Bone marrow (tissue), 2 donors: ENCODE results near the gene ZKSCAN1.
"Not testable (repeated sequence)": the region's sequence is repeated elsewhere in the genome, so short reads cannot be mapped to it uniquely, and the experiment has no call there.

Source experiments
- DNase-seq, 2 donors: peaks; one replicate each; lab custom pipeline; 2025; lab: John Stamatoyannopoulos, UW

ZKSCAN1 gene

DNA sequence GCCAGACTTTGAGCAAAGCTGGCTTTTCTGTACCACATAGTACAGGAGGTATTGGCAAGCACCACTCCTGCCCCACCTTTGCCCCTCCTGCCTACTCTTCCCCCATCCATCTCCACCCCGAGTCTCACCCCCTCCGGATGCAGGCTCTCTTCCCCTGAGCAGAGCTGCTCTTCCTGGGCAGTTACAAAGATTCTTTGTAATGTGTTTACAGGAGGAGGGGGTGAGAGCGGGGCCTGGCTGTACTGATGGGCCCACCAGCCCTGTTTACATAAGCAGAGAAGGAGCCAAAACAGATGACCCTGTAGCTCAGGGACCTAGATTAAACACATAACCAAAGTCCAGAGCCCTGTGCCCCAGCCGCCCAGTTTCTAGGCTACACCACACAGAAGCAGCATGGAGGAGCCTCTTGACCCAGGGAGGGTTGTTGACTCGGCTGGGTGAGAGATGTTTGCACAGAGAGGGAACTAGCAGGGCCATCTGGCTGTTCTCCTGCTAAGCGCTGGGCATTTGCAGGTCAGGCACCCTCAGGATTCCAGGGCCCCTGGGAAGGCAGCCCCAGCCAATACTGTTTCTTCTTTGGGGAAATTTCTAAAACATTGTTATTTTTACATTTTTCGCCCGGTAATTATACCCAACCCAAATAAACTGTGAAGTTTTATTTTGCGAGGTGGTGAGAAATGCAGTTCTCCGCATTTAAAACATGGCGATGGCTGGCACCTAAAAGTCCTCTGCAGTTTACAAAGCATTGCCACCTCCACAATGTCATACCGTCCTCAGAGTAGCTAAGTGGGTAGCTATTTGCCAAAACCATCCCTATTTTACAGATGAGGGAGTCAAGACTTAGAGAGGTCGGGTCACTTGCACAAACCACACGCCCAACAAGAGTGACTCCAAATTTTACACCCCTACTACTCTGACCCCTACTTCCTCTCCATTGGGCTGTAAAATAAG lies 11.4 kb upstream of the ZKSCAN1 start:
- DNase-seq = peak in 1 of 2 donors; percentile 27

DNA sequence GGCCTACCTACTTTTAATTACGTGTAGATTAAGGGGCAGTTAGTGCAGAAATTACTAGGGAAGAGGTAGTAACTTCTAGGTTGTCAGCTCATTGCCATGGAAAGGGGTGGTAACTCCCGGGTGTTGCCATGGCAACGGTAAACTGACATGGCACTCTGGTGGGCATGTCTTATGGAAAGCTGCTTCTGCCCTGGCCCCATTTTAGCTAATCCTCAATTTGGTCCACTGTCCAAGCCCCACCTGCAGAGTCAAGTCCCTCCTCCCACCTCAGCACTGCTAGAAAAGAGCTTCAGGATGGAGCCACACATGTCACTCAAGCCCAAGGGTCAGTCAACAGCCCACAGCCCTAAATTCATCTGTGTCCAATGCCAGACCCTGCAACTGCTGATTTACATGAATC lies 7.5 kb upstream of the ZKSCAN1 start:
- DNase-seq = no peak

DNA sequence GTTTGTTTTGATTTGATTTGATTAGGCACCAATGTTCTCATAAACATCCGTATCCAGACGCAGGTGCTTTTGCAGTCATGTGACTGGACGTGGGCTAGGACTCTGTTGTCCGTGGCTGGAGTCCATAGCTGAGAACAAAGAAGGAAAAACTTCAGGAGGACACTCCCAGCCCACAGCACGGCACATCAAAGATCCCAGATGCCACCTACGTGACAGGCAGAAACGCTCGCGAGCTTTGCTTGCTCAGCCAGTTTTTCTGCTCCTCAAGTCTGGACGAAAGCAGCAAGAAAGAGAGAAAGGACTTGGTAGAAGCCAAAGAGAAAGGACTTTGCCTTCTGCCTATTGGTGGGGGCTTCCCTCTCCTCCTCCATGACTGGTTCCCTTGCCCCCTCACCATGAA lies 6.9 kb upstream of the ZKSCAN1 start:
- DNase-seq = no peak

DNA sequence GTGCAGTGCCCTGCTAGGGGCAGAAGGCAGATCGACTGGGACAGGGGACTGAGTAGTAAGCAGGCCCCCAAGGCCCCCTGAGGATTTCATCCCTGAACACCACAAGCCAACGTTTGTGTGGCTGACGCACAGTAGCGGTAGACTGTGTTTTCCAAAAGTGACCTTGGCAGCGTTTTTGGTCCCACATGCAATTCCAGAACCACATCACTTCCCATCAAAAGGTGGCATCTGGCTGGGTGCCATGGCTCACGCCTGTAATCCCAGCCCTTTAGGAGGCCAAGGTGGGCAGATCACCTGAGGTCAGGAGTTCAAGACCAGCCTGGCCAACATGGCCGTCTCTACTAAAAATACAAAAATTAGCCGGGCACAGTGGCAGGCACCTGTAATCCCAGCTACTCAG lies 5.4 kb upstream of the ZKSCAN1 start:
- DNase-seq = not testable (repeated sequence)

DNA sequence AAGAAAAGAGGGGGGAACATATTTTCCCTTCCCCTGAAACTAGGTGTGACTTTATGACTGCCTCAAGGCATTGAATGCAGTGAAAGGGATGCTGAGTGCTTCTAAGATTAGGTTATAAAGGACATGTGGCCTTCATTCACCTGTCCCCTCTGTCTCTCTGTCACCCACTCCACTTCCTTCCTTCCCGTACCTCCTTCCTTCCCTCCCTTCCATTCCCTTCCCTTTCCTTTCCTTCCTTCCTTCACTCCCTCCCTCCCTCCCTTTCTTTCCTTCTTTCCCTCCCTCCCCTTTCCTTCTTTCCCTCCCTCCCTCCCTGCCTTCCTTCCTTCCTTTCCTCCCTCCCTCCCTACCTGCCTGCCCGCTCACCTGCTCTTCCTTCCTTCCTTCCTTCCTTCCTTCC lies 4.5 kb upstream of the ZKSCAN1 start:
- DNase-seq = no peak

DNA sequence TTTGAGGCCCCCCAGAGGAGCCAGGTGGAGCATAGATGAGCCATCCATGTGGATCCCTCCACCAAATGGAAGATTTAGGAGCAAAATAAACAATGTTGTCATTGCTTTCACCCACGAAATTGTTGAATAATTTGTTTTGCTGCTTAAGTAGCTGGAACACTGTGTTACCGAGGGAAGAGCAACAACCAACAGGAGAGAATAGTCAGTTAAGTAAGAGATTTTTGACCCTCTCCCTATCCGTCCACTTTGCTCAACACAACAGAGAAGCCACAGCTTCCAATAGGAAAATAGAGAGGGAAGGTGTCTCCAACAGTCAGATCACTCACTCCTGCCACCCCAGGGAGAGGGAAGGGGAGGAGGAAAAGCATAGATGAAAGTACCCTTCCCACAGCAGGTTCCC lies 3.9 kb upstream of the ZKSCAN1 start:
- no peak for DNase-seq

DNA sequence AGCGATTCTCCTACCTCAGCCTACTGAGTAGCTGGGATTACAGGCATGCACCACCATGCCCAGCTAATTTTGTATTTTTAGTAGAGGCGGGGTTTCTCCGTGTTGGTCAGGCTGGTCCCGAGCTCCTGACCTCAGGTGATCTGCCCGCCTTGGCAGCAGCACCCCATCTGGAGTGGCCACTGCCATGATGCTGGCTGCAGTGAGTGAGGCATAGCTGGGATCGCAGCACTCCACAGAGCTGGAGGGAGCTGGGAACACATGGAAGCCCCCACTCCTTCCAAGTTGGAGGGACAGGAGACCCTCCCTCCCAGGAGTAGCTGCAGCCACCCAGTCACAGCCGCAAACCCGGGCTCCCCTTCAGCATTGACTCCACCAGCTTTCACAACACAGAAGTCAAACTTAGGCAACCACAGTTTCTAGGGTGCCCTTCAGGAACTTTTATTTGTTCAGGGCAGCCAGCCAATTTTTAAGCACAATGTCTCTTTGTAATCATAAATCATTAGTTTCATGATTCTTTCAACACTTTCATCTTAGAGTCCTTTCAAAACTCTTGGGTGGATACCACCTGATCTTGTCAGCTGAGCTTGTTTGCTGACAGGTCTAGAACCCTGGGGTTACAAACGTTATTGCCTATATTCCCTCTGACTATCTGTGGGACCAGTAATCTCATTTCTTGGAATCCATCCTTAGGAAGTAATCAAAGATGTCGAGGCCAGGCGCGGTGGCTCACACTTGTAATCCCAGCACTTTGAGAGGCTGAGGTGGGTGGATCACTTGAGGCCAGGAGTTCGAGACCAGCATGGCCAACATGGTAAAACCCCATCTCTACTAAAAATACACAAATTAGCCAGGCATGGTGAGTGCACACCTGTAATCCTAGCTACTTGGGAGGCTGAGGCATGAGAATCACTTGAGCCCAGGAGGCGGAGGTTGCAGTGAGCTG lies 2.7 kb upstream of the ZKSCAN1 start:
- DNase-seq = not testable (repeated sequence)

DNA sequence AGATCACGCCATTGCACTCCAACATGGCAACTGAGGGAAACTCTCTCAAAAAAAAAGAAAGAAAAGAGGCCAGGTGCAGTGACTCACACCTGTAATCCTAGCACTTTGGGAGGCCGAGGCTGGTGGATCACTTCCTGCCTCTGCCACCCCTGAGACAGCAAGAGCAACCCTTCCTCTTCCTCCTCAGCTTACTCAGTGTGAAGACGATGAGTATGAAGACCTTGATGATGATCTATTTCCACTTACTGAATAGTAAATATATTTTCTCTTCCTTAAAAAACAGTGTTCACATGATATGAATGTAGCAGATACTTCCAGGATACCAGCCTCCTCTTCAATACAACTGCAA lies 2.1 kb upstream of the ZKSCAN1 start:
- DNase-seq = no peak

DNA sequence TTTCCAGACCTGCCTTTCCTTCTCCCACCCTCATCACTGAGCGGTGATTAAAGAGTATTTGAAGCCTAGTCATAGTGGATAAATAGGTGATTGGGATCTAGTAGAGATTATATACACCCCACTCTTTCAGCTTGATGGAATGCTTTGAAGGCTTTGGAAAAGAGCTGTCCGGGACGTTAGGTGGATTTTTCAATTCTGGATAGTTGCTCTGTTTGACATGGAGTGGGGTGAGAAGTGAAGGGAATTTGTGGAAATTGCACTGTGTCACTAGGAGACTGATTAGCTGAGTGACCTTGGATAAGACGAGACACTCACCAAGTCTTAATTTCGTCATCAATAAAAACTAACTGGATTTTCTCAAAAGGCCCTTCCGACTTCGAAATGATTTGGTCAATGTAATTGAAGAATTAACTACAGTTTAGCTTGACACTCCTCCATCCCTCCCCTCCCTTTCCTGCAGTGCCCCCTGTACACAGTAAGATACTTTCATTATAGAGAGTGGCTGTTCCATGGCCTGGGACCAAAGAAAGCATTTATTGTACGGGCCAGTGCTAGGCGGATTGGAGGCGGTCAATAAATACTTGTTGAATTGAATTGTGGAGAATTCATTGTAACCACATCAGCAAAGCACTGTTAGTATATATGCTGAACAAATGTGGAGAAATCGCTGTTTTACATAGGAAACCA lies 962 bp downstream of the ZKSCAN1 start:
- DNase-seq = no peak

DNA sequence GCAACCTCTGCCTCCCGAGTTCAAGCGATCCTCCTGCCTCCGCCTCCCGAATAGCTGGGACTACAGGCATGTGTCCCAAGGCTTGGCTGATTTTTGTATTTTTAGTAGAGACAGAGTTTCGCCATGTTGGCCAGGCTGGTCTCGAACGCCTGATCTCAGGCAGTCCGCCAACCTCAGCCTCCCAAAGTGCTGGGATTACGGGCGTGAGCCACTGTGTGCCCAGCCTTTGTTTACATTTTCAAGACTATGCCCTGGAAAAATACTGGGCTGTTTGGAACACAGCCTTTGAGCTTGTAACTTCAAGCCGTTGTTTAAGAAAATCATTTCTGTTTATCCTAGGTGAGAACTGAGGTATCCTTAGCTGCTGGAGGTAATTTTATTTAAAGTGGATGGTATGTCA lies 1.9 kb downstream of the ZKSCAN1 start:
- DNase-seq = no peak

DNA sequence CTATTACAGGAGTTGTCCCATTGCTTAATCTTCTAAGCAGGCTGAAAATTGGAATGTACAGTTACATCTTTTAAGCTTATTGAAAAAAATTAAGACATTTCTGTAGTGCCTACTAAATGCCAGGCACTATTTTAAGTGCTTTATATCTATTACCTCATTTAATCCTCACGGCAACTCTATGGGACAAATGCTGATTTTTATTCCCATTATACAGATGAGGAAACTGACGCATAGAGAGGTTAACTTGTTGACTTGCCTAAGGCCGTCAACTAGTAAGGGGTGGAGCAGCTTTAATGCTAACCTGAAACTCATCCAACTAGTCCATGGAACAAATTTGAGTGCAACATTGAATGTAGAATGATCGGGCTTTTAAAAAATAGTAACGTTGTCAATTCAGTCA lies 2.5 kb downstream of the ZKSCAN1 start:
- no peak for DNase-seq

DNA sequence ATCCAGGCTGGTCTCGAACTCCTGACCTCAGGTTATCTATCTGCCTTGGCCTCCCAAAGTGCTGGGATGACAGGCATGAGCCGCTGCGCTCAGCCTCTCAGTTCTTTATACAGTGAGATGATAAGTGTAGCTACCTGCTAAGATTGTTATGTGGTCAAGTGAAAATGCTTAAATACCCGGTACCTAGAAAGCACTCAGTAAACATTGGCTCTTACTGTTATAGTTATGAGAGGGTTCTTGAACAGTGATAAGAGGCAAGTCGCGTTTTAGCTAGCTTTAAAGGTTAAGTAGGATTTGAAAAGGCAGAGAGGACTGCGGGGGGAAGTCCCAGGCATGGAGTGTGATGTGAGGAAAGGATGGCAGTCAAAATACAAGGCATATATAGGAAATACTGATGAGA lies 4.5 kb downstream of the ZKSCAN1 start:
- no peak for DNase-seq

DNA sequence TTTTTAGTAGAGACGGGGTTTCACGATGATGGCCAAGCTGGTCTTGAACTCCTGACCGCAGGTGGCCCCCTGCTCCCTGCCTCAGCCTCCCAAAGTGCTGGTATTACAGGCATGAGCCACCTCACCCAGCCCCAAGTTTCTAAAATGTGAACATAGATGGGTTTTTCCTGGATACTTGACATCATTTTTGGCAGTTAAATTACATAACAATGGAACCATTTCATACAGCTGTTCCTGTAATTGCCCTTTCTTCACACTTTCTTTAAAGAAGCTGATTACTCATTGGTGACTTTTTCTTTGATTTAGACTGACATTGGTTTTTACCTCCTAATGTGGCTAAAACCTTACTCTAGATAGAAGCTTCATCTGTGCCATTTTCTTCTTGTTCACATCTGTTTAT lies 5.9 kb downstream of the ZKSCAN1 start:
- DNase-seq = no peak

DNA sequence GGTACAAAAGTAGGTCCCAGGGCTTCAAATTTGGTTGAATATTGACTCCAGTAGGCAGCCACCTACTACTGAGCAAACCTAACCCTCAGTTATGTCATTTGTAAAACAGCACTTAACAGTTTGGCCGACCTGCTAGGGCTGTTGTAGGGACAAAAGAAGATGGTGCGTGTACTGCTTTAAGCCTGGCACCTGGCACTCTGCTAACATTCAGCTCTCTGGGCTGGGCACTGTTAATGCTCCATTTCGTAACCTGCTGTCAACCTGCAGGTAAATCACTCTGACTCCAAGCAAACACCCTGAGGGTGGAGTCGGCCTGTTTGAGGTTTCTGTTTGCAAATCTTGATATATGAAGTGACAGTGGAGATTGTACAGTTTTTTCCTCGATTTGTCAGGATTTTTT lies 7.2 kb downstream of the ZKSCAN1 start:
- DNase-seq = no peak

DNA sequence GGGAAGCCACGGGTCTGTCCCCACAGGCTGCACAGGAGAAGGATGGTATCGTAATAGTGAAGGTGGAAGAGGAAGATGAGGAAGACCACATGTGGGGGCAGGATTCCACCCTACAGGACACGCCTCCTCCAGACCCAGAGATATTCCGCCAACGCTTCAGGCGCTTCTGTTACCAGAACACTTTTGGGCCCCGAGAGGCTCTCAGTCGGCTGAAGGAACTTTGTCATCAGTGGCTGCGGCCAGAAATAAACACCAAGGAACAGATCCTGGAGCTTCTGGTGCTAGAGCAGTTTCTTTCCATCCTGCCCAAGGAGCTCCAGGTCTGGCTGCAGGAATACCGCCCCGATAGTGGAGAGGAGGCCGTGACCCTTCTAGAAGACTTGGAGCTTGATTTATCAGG lies 8.1 kb downstream of the ZKSCAN1 start:
- DNase-seq = no peak

DNA sequence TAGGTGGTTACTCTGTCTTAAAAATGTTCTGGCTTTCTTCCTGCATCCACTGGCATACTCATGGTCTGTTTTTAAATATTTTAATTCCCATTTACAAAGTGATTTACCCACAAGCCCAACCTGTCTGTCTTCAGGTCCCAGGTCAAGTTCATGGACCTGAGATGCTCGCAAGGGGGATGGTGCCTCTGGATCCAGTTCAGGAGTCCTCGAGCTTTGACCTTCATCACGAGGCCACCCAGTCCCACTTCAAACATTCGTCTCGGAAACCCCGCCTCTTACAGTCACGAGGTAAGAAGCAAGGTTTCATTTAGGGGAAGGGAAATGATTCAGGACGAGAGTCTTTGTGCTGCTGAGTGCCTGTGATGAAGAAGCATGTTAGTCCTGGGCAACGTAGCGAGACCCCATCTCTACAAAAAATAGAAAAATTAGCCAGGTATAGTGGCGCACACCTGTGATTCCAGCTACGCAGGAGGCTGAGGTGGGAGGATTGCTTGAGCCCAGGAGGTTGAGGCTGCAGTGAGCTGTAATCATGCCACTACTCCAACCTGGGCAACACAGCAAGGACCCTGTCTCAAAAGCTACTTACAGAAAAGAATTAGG lies 8.7 kb downstream of the ZKSCAN1 start:
- DNase-seq = no peak

DNA sequence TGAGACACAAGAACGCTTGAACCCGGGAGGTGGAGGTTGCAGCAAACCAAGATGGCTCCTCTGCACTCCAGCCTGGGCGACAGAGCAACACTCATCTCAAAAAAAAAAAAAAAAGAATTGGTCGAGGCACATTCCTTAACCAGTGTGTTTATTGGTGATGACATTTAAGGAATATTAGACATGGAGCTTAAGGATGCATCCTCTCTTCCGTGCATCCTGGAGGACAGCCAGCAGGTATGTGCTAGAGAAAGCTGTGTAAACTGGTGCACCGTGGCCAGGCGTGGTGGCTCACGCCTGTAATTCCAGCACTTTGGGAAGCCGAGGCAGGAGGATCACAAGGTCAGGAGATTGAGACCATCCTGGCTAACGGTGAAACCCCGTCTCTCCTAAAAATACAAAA lies 11.8 kb downstream of the ZKSCAN1 start:
- DNase-seq = no peak

DNA sequence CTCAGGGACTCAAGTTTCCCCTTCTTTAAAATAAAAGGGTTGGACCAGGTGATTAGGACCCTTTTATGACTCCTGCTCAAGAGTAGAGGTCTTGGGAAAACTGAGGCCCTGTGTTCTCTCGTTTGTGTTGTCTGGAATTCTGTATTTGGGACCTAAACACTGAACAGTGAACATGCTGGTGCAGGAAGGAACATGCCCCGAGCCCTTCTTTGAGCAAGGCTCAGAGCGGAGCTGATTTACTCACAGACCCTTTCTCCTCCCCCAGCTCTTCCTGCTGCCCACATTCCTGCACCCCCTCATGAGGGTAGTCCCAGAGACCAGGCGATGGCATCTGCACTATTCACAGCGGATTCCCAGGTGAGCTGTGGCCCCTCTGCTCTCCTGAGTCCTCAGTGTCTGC lies 14.2 kb downstream of the ZKSCAN1 start:
- no peak for DNase-seq

DNA sequence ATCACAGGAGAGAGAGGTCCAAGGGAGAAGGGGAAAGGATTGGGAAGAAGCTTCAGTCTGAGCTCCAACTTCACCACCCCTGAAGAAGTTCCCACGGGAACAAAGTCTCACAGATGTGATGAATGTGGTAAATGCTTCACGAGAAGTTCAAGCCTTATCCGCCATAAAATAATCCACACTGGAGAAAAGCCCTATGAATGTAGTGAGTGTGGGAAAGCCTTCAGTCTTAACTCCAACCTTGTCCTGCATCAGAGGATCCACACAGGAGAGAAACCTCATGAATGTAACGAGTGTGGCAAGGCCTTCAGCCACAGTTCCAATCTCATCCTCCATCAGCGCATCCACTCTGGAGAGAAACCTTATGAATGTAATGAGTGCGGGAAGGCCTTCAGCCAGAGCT lies 18.1 kb downstream of the ZKSCAN1 start:
- DNase-seq = no peak

DNA sequence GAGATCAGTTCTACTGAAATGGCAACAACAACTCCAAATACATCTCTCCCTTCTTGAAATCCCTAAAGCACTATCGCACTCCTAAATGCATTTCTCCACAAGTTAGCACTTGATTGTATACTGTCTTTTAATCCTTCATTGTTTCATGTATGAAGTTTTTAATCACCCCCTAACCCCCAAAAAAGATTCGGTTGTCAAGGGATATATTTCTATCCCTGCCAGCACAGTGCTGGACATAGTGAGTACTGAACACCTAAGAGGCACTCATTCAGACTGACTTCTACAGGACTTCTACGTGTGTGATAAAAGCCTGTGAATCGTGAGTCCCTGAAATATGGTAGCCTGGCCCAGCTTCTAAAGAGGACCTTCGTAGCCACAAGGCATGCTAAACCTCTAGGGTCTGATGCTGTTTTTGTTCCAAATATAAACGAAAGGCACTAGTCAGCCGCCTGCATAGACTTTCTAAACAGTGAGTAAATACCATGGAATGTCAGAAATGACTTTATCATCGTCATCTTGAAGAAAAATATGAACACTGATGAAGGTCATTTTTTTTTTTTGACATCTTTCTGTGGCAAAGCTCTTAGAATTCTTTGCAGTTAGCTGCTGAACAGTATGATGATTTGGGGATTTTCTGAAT lies 19.6 kb downstream of the ZKSCAN1 start:
- DNase-seq = no peak

DNA sequence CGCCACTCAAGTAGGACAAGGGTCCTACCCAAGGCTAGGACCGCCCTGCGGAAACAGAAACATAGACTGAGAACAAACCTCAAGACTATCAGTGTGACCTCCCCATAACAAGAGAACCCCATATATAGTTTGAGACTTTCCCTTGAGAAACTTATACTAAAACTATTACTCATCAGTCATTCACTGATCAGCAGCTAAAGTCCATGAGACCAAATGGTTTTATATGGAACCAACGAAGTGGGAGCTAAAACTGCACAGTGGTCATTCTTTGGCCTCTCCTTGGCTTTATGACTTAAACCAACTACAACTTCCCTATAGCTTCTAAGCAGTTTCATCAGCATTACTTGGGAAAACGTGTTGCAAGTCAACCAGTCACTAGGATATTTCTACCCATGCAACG lies 20.5 kb downstream of the ZKSCAN1 start:
- no peak for DNase-seq

DNA sequence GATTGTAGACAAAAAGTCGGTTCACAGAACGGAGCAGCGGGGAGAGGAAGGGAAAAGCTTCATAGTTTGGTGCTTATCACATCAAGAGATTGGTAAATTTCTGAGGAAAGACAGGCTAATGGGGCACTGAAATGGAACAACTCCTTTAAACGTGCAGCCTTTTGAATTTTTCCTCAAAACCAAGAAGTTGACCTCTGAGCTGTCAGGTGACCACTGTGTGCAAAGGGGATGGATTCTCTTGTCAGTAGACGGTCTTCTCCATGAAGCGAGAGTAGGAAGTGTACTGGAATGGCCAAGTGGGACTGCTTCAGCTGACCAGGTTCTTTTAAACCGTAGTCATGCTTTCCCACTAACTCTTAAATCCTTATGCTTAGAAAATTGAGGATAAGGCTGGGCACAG lies 22.9 kb downstream of the ZKSCAN1 start:
- no peak for DNase-seq
